T-helper 2 cell treated with Interferon-gamma antibody and Interleukin-4, amounts not matched to agents 100 ng/mL and 5 ng/mL, for 36 hours (primary cell): ENCODE data around the gene ZNF341. TPM values are rescaled to one million over a fixed set of nuclear protein-coding genes. Genes with fewer than 3 reads are reported as not detected.
"Not testable (repeated sequence)": the region's sequence is repeated elsewhere in the genome, so short reads cannot be mapped to it uniquely, and the experiment has no call there.

Source experiments
- intact Hi-C: fragments of 100-400 bp; cut with micrococcal nuclease; formaldehyde crosslinking; loops from one replicate; pipeline ENCODE4 v1.15.1; 2023
- total RNA-seq: library from RNA; stranded (reverse); gene quantifications from 2 replicates; pipeline ENCODE4 v1.2.3, GENCODE V29; 2022

ZNF341 gene
- total RNA-seq, 1 donor from 2014 or later, result 6.4 TPM

DNA sequence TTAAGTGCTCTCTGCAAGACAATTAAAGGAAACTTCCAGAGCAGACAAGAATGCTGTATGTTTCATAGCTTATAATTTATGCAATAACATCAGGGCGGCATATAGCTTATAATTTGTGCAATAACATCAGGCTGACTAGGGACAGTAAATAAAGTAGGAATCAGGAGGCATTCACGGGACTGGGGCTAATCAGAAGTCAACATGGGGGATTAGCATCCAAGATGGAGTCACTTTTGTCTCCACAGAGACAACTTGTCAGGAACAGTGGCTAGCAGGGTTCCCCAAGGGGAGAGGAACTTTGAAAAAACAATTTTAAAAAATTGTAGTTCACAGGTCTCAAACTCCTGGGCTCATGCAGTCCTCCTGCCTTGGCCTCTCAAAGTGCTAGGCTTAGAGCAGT is 3.3 kb upstream of the ZNF341 start:
- intact Hi-C loops, result no loop called here

DNA sequence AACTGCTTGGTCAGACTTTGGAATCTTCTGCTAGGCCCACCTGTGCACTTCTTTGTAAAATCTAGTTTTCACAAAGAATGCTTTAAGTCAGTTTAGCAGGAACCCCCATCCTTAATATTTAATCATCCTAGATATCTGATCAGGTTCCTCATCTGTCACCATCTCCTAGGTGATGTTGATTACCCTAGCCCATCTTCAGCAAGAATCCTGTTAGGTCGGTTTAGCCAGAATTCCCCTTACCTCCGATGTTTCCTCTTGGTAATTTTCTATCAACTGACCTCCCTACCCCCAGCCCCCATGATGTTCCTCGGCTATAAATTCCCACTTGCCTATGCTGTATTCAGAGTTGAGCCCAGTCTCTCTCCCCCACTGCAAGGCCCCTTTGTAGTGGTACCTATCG is 2.7 kb upstream of the ZNF341 start:
- intact Hi-C loops, result no loop called here

DNA sequence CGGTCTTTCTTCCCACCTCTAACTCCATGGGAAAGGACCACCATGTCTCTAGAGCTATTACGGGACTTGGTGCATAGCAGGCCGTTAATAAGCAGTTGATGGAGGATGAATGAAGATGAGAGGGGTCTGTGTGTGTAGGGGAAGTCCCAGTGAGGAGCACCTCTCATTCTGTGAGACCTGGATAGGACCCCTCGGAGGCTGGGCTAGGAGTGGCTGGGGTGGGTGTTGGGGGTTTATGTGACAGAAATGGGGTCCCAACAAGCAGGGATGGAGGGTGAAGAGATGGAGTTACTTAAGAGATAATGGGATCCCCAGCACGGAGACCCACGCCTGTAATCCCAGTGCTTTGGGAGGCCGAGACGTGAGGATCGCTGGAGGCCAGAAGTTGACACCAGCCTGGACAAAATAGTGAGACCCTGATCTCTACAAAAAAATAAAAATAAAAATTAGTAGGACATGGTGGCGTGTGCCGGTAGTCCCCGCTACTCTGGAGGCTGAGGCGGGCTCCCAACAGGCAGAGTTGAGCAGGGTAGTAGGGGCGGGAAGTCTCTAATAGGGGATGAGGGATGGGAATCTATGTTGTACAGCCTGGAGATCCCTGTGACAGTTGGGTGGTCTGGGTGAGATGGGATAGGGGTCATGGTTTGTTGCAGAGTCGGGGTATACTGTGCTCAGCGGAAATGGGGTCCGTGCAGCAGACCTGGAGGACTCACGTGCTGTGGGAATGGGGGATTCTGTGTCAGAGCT is 677 bp upstream of the ZNF341 start:
- intact Hi-C loops, result loop anchor here (2.0 to 5.0 kb wide), 4 partner anchors 44 to 289 kb away; partner anchors contain the start of genes ACTL10, E2F1, RALY and SNTA1

DNA sequence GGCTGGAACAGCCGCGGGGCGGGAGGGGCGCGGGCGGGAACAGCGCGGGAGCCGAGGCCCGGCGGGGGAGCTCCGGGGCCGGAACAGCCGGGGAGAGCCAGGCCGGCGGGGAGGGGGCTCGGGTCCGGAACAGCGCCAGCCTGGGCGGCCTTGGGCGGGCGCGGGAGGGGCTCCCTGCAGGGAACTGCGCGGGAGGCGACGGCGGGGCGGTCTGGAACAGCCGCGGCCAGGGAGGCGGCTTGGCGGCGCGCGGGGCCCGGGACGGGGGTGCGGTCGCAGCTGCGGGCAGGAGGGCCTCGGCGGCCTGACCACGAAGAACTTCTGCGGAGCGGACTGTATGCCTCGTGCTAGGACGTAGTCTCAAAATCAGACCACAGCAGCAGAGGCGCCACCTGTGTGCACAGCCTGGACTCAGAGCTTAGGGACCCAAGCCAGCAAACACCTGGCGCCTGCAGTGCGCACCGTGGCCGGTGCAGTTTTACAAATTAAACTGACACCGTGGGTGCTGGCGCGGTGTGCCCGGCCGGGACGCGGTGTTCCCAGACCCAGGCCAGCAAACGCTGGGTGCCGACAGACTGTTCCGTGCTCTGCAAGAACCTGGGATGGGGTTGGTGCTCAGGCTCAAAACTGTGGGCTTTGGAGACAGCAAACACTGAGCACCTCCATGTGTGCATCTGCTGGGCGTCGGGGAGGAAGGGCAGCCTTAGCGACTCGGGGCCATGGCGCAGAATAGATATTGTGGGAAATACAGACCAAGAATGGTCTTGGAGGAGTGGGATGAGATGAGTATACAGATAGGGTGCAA is 572 bp downstream of the ZNF341 start:
- intact Hi-C loops, result loop anchor here (1.0 to 5.0 kb wide), 6 partner anchors 12 to 290 kb away; partner anchors contain the start of genes ACTL10, CHMP4B, PXMP4 and RALY

DNA sequence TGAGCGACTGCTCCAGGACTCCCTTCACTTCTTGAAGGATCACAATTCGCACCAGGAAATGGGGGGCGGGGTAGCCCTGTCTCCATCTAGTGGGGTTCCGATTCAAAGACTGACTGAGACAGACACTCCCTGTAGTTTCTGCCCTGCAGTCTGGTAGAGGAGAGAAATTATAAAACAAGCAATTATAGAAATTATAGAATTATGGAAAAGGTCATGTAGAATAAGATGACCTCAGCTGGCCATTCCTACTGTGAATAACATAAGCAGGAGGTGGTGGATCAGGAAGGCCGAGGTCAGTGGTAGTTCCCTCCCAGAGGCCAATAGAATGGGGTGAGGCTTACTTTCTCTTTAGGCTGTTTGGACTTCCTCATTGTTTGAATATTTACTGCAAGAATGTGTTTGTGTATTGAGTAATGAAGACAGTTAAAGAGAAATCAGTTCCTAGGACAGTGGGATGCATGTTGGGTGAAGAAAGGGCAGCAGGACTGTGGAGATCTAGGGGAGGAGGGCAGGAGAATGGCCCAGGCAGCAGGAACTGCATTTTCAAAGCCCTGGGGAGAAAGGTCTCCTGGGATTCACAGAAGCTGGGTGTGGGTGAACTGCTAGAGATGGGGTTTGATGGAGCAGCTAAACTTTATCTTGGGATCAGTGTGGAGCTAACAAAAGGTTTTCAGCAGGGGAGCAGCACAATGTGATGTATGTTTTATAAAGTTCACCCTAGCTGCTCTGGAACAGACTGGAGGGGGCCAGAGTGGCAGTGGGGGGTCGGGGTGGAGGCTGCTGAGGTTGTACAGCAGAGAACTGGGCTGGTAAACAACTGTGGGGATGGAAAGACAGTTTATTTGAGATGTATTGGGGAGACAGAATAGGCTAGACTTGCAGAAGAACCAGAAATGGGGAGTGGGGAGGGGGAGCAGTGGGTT is 2.1 kb downstream of the ZNF341 start:
- intact Hi-C loops, result loop anchor here (2.0 to 5.0 kb wide), 4 partner anchors 67 to 292 kb away; partner anchors contain the start of genes ACTL10, RALY and SNTA1

DNA sequence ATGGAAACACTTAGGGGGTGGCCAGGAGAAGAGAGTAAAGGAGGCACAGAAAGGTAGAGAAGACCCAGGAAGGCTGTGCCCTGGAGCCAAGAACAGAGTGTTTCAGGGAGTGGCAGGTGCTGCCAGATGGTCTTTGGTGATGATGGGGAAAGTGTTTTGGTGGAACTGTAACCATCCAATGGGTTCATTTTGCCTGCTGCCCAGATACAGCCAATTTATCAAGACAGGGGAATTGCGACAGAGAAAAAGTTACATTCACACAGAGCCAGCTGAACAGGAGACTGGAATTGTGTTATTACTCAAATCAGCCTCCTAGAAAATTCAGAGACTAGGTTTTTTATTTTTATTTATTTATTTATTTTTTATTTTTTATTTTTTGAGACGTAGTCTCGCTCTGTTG is 5.2 kb downstream of the ZNF341 start:
- intact Hi-C loops, result no loop called here

DNA sequence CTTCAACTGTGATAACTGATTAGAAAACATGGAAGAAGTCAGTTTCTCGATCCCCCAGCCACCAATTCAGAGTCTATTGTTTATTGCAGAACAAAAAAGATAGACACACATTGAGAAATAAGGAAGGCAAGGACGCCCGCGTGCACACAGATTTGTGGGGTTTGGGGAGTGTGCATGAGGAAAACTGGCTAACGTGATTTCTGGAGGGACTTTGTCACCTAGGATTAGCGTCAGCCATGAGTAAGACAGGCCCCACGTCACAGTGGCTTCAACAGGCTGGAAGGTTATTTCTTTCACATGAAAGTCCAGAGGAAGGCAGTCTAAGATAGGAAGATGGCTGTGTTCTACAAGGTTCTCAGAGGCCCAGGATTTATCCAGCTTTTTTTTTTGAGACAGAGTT is 7.7 kb downstream of the ZNF341 start:
- intact Hi-C loops, result no loop called here

DNA sequence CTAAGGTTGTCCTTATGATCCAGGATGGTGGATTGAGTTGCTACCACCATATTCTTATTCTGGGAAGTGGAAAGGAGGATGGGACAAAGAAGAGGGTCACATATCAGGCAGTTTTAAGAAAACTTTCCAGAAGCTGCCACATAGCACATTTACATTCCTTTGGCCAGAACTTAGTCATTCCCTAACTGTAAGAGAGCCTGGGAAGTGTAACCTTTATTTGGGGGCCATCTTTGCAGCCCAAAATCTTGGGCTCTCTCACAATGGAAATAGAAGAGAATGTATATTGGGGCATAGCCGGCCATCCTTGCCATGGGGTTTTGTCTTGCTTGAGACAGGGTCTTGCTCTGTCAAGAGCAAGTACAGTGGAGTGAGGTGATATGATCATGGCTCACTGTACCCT is 8.4 kb downstream of the ZNF341 start:
- intact Hi-C loops, result no loop called here

DNA sequence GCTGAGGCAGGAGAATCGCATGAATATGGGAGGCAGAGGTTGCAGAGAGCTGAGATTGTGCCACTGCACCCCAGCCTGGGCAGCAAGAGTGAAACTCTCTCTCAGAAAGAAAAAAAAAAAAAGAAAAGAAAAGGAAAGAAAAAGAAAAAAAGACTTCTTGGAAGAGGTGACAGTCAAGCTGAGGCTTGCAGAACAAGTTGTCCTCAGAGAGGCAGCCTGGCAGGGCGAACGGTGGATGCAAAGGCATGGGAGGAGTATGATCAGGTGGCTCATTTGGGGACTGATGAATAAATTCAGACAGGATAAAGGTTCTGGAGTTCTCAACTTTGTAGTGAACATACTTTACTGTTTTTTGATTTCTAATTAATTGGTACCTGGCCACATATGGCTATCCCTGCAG is 12.4 kb downstream of the ZNF341 start:
- intact Hi-C loops, result no loop called here

DNA sequence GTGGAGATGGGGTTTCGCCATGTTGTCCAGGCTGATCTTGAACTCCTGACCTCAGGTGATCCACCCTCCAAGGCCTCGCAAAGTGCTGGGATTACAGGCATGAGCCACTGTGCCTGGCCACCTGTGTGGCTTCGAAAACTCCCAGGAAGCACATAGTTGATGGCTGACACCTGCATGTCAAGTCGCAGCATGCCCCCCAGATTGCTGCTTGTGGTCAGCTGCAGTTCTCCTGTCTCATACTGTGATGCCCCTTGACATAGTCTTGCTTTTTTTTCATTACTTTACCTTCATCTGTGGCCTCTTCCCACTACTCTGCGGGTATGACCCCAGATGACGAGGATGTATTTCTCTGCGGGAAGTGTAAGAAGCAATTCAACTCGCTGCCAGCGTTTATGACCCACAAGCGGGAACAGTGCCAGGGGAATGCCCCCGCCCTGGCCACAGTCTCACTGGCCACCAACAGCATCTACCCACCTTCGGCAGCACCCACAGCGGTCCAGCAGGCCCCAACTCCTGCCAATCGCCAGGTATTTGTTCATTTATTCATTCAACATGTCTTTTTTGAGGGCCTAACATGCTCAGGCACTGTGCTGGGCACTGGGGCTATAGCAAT is 13.1 kb downstream of the ZNF341 start:
- intact Hi-C loops, result no loop called here

DNA sequence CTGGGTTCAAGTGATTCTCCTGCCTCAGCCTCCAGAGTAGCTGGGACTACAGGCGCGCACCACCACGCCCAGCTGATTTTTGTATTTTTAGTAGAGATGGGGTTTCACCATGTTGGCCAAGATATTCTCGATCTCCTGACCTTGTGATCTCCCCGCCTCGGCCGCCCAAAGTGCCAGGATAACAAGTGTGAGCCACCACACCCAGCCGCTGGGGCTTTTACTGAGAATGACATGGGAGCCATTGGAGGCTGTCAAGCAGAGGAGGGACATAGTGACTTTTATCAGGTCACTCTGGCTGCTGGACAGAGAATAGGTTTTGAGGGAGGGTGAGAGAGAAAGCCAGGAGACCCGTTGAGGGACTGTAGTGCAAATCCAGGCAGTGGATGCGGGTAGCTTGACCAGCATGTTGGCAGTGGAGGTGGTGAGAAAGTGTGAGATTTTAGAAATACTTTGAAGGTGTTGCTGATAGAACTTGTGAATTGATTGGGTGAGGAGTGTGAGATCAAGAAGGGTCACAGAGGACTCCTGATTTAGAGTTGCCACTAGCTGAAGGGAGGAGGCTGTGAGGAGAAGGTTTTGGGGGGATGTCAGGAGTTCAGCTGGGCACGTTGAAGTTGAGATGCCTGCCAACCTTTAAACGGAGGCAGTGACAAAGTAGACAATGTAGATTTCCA is 14.7 kb downstream of the ZNF341 start:
- intact Hi-C loops, result no loop called here

DNA sequence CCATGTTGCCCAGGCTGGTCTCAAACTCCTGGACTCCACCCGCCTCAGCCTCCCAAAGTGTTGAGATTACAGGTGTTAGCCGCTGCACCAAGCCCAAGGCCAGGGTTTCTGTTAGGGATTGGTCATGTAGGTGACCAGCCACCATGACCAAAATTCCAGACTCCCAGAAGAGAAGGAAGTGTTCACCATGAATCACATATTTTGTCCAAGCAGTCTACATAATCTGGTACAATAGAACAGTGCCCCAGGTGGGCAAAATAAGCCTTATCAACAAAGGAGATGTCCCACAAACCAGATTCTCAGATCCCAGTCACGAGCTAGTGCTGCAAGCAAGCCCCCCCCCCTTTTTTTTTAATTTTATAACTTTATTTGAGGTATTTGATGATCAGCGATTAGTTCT is 20.0 kb downstream of the ZNF341 start:
- intact Hi-C loops, result no loop called here

DNA sequence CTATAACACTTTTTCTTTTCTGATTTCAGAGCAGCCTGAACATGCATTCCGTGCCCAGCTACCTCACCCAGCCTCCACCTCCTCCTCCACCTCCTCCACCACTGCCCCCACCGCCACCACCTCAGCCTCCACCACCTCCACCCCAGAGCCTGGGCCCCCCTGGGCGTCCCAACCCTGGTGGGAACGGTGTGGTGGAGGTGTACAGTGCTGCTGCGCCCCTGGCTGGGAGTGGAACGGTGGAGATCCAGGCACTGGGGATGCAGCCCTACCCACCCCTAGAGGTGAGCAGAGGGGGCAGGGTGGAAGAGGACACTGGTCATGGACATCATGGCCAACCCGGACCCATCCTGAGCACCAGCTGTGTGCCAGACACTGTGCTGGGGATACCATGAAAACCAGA is 21.3 kb downstream of the ZNF341 start:
- intact Hi-C loops, result no loop called here

DNA sequence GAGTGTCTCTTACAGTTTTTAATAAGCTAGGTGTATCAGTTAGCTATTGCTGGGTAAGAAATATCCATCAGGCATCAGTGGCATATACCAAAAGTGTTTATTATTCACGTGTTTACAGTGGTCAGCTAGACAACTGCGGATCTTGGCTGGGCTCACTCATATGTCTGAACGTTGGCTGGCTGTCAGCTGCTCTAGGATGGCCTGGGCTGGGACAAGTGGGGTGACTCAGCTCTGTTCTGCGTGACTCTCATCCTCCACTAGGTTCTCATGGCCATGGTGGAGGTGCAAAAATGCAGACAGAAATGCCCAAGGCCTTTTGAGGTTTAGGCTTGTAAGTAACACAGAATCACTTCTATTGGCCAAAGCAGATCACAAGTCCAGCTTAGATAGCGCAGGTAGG is 22.0 kb downstream of the ZNF341 start:
- intact Hi-C loops, result no loop called here

DNA sequence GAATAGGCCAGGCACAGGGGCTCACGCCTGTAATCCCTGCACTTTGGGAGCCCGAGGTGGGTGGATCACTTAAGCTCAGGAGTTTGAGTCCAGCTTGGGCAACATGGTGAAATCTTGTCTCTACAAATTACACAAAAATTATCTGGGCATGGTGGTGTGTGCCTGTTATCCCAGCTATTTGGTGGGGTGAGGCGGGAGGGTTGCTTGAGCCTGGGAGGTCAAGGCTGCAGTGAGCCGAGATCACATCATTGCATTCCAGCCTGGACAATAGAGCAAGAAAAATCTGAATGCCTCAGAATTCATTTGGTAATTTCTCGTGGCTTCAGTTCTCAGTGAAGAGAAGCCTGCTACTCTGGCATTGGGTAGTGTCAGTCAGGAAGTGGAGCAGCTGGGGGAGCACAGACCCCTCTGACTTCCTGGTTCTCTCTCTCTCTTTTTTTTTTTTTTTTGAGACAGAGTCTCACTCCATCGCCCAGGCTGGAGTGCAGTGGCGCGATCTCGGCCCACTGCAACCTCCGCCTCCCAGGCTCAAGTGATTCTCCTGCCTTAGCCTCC is 24.2 kb downstream of the ZNF341 start:
- intact Hi-C loops, result not testable (repeated sequence)

DNA sequence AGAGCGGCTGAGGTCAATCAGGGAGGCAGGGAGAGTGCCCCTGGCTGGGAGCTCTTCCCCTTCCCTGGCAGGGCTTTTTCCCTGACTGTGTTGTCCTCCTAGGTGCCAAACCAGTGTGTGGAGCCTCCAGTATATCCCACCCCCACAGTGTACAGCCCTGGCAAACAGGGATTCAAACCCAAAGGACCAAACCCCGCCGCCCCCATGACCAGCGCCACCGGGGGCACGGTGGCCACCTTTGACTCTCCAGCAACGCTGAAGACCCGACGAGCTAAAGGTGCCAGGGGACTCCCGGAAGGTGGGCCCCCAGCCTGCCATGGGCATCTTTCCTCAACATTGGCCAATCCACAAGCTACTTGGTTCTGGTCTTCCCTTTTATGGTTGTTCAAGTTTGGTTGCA is 25.2 kb downstream of the ZNF341 start:
- intact Hi-C loops, result no loop called here

DNA sequence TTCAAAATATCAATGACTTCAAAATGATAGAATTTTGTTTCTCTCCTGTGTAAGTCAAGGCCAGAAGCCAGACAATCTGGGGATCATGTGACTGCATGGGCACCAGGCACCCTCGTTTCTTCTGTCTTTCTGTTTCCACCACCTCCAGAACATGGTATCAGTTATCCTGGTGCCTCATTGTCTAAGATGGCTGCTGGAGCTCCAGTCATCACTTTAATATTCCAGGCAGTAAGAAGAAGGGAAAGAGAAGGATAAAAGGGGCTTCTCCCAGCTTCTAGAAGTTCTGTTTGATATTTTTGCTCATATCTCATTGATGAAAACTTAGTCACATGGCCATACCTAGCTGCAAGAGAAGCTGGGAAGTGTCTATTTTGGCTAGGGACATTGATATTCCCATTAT is 25.7 kb downstream of the ZNF341 start:
- intact Hi-C loops, result no loop called here

DNA sequence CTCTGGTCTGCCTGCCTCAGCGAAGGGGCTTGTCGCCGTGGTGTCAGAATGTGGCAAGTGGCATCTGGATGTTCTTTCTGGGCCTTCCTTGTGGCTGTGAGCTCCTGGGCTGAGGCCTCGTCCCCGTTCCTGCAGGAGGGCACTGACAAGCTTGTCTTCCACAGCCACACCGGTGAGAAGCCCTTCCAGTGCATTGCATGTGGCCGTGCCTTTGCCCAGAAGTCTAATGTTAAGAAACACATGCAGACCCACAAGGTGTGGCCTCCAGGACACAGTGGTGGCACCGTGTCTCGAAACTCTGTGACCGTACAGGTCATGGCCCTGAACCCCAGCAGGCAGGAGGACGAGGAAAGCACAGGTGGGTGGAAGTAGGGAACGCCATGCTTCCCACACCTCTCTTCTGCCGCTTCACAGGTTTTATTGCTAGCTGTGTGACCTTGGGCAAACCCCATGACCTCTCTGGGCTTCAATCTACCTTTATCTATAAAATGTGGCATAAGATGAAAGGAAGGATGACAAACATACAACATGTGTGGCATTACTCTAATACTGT is 30.0 kb downstream of the ZNF341 start:
- intact Hi-C loops, result no loop called here

DNA sequence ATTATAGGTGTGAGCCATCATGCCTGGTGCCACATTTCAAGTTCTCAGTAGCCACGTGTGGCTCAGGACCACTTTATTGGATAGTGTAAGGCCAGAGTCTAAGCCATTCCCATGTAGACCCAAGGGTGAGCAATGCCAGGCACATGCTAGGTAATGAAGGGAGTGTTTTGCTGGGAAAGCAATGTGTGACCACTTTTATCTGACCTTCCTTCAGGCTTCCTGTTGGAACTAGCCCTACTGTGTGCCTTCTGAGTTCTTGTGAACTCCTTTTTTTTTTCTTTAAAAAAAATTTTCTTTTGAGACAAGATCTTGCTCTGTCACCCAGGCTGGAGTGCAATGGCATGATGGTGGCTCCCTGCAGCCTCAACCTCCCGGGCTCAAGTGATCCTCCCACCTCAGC is 33.3 kb downstream of the ZNF341 start:
- intact Hi-C loops, result no loop called here

DNA sequence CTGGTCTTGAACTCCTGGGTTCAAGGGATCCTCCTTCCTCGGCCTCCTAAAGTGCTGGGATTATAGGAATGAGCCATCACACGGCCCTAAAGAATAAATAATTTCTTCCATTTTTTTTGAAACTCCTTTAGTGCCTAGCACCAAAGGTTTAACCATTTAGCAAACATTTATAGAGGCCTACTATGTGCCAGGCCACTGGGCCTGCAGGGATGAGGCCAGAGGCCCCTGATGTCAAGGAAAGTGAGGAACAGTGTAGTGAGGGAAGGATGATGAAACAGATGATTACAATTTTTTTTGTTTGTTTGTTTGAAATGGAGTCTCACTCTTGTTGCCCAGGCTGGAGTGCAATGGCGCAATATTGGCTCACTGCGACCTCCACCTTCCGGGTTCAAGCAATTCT is 33.8 kb downstream of the ZNF341 start:
- intact Hi-C loops, result no loop called here
